Activated naive CD4-positive, alpha-beta T cell treated with anti-CD3 and anti-CD28 coated beads for 36 hours (primary cell): ENCODE data around the gene ZNF598. TPM values are rescaled to one million over a fixed set of nuclear protein-coding genes. Genes with fewer than 3 reads are reported as not detected.
A peak's percentile ranks its signal among the peaks of the same experiment; 100 is the strongest.

Source experiments
- CTCF ChIA-PET: fragments of 350-600 bp; sonication (Branson Sonifier 250); formaldehyde crosslinking; loops from one replicate; lab custom pipeline; 2021; ENCODE audit warnings: antibody characterized with exemption; lab: Charles Lee
- DNase-seq: peaks from one replicate; pipeline ENCODE4 v3.0.0-alpha.2; 2020
- H3K27ac Mint-ChIP-seq: one replicate; pipeline ENCODE4 v1.8.0; 2021; ENCODE audit warnings: mild to moderate bottlenecking, mixed read lengths
- H3K27me3 Mint-ChIP-seq: one replicate; pipeline ENCODE4 v1.8.0; 2021; ENCODE audit warnings: low read depth, mixed read lengths
- H3K36me3 Mint-ChIP-seq: one replicate; pipeline ENCODE4 v1.8.0; 2021; ENCODE audit warnings: low read depth, mixed read lengths
- H3K4me1 Mint-ChIP-seq: one replicate; pipeline ENCODE4 v1.8.0; 2021; ENCODE audit warnings: low read depth, mixed read lengths
- H3K4me3 Mint-ChIP-seq: one replicate; pipeline ENCODE4 v1.8.0; 2021; ENCODE audit warnings: mild to moderate bottlenecking, moderate library complexity, mixed read lengths
- H3K9me3 Mint-ChIP-seq: one replicate; pipeline ENCODE4 v1.8.0; 2021; ENCODE audit warnings: mixed read lengths
- intact Hi-C: fragments of 100-400 bp; cut with micrococcal nuclease; formaldehyde crosslinking; loops from one replicate; pipeline ENCODE4 v1.15.1; 2023
- total RNA-seq, 2 experiments: library from RNA; stranded (reverse); gene quantifications; one replicate each; pipeline ENCODE4 v1.2.3, GENCODE V29; 2021

Gene ZNF598
- total RNA-seq, 2 experiments from 2014 or later: 88.8 to 93.5 TPM

GRCh38 chr16:2031081-2031577 is 21.5 kb upstream of the ZNF598 start:
- Mint-ChIP-seq H3K27me3 (peaks cover 4% of the 10 kb centered on the region), H3K36me3 (no peaks in the 10 kb centered on the region), H3K4me3 (no peak overlapping the region), H3K4me1 (peaks cover 4% of the 10 kb centered on the region), H3K27ac (no peak overlapping the region), H3K9me3 (no peaks in the 10 kb centered on the region)
- intact Hi-C loops: no loop called here
- CTCF ChIA-PET: interaction anchor here (1.8 kb wide), 1 partner anchor 109 kb away, joined by 5 read pairs; no protein-coding TSS in a partner anchor
- DNase-seq: no peak

DNA sequence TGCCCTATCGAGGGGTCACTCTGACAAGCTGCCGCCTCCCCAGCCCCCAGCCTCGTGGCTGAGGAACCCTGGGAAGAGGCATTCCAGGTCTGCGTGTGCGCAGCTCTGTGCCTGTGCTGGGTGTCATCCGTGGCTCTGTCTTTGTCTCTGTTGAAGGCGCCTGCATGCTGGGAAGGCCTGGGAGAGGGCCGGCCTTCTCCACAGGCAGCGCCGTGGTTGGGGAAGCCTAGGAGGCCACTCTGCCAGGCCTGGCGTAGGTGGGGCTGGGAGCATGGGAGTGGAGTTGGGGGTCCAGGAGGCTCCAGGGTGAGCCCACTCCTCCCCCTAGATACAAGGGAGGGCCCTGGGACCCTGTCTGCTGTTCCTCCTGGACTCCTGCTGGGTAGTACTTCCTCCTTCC is 20.4 kb upstream of the ZNF598 start:
- H3K27ac Mint-ChIP-seq: no peak overlapping the region
- CTCF ChIA-PET: interaction anchor here (0.8 kb wide), 1 partner anchor 18 kb away, joined by 3 read pairs; the partner anchor contains the start of gene TSC2
- H3K9me3 Mint-ChIP-seq: no peaks in the 10 kb centered on the region
- peaks cover 4% of the 10 kb centered on the region for H3K27me3 Mint-ChIP-seq
- H3K4me3 Mint-ChIP-seq: no peak overlapping the region
- DNase-seq: no peak
- no peaks in the 10 kb centered on the region for H3K36me3 Mint-ChIP-seq
- peaks cover 10% of the 10 kb centered on the region for H3K4me1 Mint-ChIP-seq
- intact Hi-C loops: no loop called here

DNA sequence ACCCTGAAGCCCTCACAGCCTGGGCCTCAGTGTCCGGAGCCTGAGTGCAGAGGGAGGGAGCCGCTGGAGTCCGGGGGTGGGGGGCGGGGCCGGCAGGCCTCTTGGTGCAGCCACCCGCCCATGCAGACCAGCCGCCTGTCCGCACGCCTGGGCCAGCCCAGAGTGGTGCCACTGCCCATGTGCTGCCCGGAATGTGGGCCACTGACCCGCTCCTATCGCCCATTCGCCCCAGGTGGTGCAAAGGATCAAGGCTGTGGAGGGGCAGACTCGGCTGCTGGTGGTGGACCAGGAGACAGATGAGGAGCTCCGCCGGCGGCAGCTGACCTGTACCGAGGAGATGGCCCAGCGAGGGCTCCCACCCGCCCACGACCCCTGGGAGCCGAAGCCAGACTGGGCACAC is 19.7 kb upstream of the ZNF598 start:
- peaks cover 4% of the 10 kb centered on the region for H3K27me3 Mint-ChIP-seq
- H3K4me3 Mint-ChIP-seq: no peak overlapping the region
- H3K4me1 Mint-ChIP-seq: peaks cover 10% of the 10 kb centered on the region
- H3K9me3 Mint-ChIP-seq: no peaks in the 10 kb centered on the region
- intact Hi-C loops: loop anchor here (2.0 kb wide), 1 partner anchor 17 kb away; the partner anchor contains the start of genes NTHL1 and TSC2
- no peaks in the 10 kb centered on the region for H3K36me3 Mint-ChIP-seq
- no peak for DNase-seq
- no peak overlapping the region for H3K27ac Mint-ChIP-seq
- CTCF ChIA-PET: no interaction called here

DNA sequence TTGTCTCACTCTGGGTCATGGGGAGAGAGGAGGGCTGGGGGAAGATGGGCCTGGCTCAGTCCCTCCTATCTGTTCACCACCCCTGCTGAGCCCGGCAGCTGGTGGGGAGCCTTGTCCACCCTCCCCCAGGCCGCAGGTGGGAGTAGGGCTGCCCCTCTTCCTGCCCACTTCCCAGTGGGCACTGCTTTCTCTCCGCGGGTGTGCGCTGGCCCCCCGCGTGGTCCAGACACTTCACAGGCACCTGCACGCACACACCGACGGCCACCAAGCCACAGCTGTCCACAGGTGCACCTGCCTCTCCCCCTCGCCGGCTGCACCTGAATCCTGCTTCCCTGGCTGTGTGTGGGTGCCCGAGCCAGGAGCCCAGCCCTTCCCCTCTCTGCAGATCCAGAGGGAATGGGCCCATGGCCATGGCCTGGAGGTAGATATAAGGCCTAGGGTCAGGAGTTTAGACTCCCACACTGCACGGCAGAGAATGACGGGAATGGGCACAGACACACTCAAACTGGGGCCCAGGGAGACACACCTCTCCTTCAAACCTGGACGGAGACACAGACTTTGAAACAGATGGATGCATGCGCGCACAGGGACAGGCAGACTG is 19.1 kb upstream of the ZNF598 start:
- intact Hi-C loops: loop anchor here (2.0 kb wide), 1 partner anchor 18 kb away; the partner anchor contains the start of genes NTHL1 and TSC2

DNA sequence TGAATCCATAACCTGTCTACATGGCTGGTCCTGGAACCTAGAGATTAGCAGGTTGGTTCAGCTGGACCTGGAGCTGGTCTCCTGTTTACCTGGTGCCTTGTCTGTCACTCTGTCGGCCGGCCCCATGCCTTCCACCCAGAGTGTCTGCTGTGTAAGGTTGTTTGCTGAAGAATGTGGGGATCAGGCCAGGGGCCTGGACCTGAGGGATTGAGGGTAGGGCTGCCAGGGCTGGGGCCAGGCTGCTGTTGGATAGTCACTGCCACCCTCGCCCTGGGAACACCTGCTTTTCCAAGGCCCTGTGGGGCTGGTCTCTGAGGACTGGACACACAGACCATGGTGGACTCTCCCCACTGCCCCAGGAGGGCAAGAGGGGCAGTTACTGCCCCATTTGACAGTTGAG is 18.5 kb upstream of the ZNF598 start:
- DNase-seq: no peak
- Mint-ChIP-seq H3K27me3 (peaks cover 4% of the 10 kb centered on the region), H3K4me1 (peaks cover 14% of the 10 kb centered on the region), H3K27ac (no peak overlapping the region), H3K4me3 (no peak overlapping the region), H3K36me3 (no peaks in the 10 kb centered on the region), H3K9me3 (no peaks in the 10 kb centered on the region)
- intact Hi-C loops: loop anchor here (2.0 kb wide), 1 partner anchor 19 kb away; the partner anchor contains the start of genes NTHL1 and TSC2
- CTCF ChIA-PET: interaction anchor here (0.7 kb wide), 1 partner anchor 20 kb away, joined by 3 read pairs; no protein-coding TSS in a partner anchor

More for the DNA sequence above, 19.1 kb upstream of the ZNF598 start:
- Mint-ChIP-seq H3K9me3 (no peaks in the 10 kb centered on the region), H3K4me1 (peaks cover 12% of the 10 kb centered on the region), H3K36me3 (no peaks in the 10 kb centered on the region), H3K27ac (no peak overlapping the region), H3K4me3 (no peak overlapping the region), H3K27me3 (peaks cover 4% of the 10 kb centered on the region)
- CTCF ChIA-PET: no interaction called here
- no peak for DNase-seq

DNA sequence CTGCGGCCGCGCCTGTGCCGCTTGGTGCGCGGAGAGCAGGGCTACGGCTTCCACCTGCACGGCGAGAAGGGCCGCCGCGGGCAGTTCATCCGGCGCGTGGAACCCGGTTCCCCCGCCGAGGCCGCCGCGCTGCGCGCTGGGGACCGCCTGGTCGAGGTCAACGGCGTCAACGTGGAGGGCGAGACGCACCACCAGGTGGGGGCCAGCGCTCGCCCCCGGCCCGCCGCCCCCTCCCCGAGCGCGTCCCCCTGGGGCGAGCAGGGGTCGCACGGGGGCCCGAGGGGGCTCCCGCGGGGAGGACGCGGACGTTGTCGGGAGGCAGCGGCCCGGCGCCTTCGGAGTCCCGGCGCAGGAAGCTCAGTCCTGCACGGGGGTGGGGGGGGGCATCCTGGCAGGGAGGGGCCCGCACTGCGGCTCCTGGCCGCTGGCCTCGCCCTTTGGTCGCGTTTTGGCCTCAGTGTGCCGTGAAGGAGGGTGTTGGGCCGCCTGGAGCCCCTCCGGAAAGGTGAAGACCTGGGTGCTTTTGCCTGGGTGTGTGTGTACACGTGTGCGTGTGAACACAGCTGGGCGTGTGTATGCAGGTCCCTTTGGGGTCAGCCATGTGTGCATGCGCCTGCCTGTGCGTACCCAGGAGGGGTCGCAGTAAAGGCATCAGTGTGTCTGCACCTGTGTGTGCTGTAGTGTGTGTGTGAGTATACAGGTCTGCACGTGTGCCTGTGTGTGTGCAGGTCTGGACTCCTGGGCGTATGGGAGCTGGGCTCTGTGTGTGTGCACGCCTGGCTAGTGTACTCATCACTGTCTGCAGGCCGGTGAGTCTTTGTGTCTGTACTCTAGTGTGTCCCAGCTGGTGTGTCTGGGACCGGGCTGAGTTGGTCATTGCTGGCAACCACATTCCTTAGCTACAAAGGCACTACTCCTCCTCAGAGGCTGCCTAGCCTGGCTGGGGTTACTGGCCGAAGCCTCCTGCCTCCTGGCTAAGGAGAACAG is 17.7 kb upstream of the ZNF598 start:
- Mint-ChIP-seq H3K27ac (no peak overlapping the region), H3K4me3 (peak overlapping the region; percentile 57), H3K27me3 (peaks cover 9% of the 10 kb centered on the region), H3K4me1 (peaks cover 20% of the 10 kb centered on the region), H3K9me3 (no peaks in the 10 kb centered on the region), H3K36me3 (no peaks in the 10 kb centered on the region)
- no peak for DNase-seq
- CTCF ChIA-PET: interaction anchor here (0.6 to 0.7 kb wide), 2 partner anchors 19 to 1143 kb away, joined by 3 read pairs; no protein-coding TSS in a partner anchor
- intact Hi-C loops: loop anchor here (2.0 kb wide), 1 partner anchor 19 kb away; the partner anchor contains the start of genes NTHL1 and TSC2

DNA sequence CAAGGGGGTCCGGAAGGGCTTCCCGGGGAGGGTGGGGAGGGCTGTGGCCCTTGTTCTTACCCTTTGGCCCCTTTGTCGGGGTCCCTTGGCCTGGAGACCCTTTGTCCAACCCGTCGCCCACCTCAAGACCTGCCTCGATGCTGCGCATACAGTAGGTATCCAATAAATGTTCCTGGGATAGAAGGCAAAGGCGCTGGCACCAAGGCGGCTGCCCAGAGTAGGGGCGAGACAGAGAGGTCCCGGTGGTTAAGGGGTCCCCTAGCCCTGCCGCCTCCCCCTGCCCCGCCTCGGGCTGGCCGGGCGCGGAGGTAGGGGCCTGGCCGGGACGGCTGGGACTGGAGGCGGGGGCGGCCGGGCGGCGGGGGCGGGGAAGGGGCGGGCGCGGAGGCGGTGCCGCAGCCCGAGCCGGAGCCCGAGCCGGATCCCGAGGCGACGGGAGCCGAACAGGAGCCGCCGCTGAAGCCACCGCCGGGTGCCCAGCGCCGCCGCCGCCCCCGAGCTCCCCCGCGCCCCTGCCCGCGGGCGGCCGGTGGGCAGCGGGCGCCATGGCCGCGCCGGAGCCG is 16.9 kb upstream of the ZNF598 start, which contains the start of gene NHERF2:
TSS of gene NHERF2 (plus strand) at position 442 of the 563 bp plus-strand sequence. CDS start at position 546, 104 bp downstream.
- peak within 1 kb of the TSS; percentile 57 for H3K4me3 Mint-ChIP-seq
- no peaks in the 10 kb centered on the region for H3K36me3 Mint-ChIP-seq
- no peak within 1 kb of the TSS for H3K27ac Mint-ChIP-seq
- intact Hi-C loops: no loop called here
- CTCF ChIA-PET: no interaction called here
- peaks cover 20% of the 10 kb centered on the region for H3K4me1 Mint-ChIP-seq
- peaks cover 16% of the 10 kb centered on the region for H3K27me3 Mint-ChIP-seq
- H3K9me3 Mint-ChIP-seq: no peaks in the 10 kb centered on the region
- DNase-seq: no peak

DNA sequence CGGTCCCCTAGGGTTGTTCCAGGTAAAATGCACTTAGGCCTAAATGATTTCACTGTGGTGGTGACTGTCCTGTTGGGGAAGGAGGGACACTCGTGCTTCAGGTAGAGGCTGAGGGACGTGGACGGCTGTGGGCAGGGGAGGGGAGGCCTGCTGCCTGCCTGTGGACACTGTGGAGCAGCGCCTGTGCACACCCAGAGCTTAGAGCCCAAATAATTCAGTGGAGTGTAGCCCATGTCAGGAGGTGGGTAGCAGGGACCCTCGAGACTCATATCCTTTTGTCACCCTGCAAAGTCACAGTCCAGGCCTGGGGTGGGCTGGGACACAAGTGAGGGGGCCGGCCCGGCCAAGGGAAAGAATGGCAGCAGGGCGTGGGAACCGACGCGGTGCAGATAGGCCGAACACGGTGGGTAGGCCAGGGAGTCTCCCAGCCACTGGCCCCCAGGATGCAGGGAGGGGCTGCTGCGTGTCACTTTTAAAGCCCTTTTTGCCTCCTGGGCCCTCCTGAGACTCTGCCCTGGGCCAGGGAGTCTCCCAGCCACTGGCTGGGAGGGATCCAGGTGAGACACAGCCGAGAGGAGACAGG is 16.3 kb upstream of the ZNF598 start:
- Mint-ChIP-seq H3K27me3 (peaks cover 20% of the 10 kb centered on the region), H3K4me3 (peak overlapping the region; percentile 50), H3K9me3 (no peaks in the 10 kb centered on the region), H3K4me1 (peaks cover 20% of the 10 kb centered on the region), H3K36me3 (no peaks in the 10 kb centered on the region), H3K27ac (no peak overlapping the region)
- DNase-seq: no peak
- CTCF ChIA-PET: no interaction called here
- intact Hi-C loops: no loop called here

DNA sequence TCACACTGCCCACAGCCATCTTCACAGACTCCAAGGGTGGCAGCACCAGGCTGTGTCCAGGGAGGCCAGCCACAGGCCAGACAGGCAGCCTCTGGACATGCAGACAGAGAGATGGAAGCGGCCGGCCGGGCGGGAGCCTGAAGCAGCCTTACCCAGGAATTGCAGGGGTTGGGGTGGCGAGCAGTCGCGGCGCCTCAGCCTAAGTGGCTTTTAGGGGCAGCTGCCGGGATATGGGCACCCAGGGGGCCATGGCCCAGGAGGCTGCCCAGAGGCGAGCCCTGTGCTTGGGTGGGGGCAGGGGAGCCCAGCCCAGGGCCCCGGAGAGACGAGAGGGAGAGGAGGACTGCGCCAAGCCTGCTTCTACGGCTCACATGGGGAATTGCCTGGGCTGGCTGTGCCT is 15.6 kb upstream of the ZNF598 start:
- Mint-ChIP-seq H3K9me3 (no peaks in the 10 kb centered on the region), H3K27ac (no peak overlapping the region), H3K27me3 (peaks cover 24% of the 10 kb centered on the region), H3K4me3 (no peak overlapping the region), H3K4me1 (peaks cover 22% of the 10 kb centered on the region), H3K36me3 (no peaks in the 10 kb centered on the region)
- no peak for DNase-seq
- CTCF ChIA-PET: interaction anchor here (0.7 to 4.3 kb wide), 3 partner anchors 115 to 493 kb away, joined by 3 to 52 read pairs (median 3); no protein-coding TSS in a partner anchor
- intact Hi-C loops: no loop called here

DNA sequence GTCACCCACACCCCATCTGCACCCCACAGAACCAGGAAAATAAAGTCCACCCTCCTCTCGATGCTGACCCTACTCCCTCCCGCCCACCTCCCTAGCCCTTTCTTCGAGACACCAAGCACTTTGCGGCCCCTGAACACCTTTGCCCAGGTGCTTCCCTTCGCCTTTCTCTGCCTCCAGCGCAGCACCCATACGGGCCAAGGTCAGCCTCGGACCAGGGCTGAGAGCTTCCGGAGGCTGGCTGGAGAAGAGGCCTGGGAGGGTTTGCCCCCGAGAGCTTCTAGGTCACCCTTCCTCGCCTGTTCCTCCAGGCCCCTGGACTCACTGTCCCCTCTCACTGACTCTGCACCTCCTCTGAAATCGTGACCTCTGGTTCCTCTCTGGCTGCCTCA is 14.4 kb upstream of the ZNF598 start:
- H3K4me1 Mint-ChIP-seq: peaks cover 22% of the 10 kb centered on the region
- CTCF ChIA-PET: interaction anchor here (2.2 to 4.3 kb wide), 2 partner anchors 12 to 116 kb away, joined by 8 to 52 read pairs; no protein-coding TSS in a partner anchor
- no peak overlapping the region for H3K4me3 Mint-ChIP-seq
- peaks cover 26% of the 10 kb centered on the region for H3K27me3 Mint-ChIP-seq
- H3K36me3 Mint-ChIP-seq: no peaks in the 10 kb centered on the region
- intact Hi-C loops: no loop called here
- DNase-seq: no peak
- no peaks in the 10 kb centered on the region for H3K9me3 Mint-ChIP-seq
- no peak overlapping the region for H3K27ac Mint-ChIP-seq
